GM19043 (cell line): Measurements from ENCODE around the gene ETV6.

Source experiments
- ATAC-seq: cut with Tn5 transposase; IDR thresholded peaks from one replicate; pipeline ENCODE4 v1.9.1; 2021; ENCODE audit warnings: low read depth; ENCODE audit not compliant: unreplicated experiment

Gene ETV6

DNA sequence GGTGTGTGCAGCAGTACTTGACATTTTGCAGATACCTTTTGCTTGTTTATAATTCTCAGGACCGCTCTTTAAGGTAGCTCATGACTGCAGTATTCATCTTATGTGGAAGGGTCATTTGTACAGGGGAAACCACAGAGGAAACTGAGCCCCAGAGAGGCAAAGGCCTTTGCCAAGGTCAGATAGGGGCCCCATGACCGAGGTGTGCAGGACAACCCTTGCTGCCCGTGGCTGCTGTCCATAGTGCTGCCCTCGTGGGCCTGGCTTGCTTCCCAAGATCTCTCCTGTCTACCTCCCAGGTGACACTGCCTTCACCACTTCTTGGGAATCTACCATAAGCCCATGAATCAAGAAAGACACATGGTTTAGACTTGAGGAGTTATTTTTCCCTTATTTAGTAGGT lies 222.6 kb downstream of the ETV6 start:
- no peak for ATAC-seq

DNA sequence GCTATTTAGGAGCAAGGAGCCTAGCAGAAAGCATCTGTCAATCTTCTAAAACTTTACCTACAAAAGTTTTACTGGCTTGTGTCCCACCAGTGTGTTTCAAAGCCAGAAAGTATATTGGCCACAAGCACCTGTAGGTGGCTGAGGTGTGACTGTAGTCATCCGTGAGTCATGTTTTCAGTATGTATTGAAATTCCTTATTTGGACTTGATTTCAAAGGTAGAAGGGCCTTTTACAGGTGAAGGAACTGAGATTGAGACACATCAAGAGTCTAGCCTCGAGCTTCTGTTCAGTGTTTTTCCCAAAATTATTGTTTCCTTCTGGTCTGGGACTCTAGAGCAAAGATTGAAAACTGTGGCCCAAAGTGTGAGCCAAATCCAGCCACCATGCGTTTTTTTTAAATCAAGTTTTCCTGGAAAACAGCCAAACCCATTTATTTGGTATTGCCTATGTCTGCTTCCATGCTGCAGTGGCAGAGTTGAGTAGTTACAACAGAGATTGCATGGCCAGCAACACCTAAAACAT lies 226.0 kb downstream of the ETV6 start:
- no peak for ATAC-seq

DNA sequence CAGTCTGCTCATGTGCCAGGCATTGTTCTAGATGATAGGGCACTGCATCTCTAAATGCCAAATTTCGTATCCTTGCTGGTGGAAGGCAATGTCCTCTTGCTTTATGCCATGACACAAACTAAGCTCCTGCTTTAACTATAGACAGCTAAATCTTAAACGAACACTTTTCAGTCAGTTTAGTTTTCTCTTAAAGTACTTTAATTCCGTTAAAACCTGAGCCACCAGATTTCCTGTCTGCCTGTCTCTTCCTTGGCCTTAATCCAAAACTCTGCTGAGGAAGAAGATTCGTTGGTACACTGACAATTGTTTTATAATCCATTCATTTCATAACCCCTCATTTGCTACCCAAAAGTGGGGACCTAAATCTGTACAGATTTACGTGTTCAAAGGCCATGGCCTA lies 226.8 kb downstream of the ETV6 start:
- ATAC-seq, result no peak

DNA sequence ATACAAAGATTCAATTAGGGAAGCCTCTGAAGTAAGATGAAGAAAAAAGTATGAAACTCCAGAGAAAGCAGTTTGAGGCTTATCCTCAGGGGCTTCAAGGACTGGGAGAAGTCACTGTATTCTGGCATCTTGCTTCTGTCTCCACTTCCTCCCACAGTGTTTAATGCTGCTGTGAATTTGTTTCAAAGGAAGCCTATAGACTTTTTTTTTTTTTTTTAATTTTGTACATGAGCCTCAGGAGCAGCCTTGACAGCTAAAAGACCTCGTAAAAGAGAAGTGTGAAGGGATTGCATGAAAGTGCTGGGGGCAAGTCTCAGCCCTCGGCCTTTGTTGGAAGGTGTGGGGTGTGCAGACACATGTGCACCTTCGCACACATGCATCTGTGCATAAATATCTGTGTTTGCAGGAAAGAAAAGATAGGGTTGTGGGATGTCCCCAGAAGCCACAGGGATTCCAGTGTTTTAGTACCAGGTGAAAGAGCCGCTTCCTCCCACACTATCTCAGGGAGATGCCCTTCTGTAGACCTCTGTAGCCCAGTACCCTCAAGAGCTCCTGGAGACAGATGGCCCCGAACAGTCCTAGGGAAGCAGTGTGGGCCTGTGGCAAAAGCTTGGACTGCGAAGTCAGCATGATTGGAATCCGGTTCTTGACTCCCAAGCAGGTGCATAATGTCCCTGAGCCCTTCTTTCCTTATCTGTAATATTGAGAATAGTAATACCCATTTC lies 227.8 kb downstream of the ETV6 start:
- ATAC-seq, result no peak

DNA sequence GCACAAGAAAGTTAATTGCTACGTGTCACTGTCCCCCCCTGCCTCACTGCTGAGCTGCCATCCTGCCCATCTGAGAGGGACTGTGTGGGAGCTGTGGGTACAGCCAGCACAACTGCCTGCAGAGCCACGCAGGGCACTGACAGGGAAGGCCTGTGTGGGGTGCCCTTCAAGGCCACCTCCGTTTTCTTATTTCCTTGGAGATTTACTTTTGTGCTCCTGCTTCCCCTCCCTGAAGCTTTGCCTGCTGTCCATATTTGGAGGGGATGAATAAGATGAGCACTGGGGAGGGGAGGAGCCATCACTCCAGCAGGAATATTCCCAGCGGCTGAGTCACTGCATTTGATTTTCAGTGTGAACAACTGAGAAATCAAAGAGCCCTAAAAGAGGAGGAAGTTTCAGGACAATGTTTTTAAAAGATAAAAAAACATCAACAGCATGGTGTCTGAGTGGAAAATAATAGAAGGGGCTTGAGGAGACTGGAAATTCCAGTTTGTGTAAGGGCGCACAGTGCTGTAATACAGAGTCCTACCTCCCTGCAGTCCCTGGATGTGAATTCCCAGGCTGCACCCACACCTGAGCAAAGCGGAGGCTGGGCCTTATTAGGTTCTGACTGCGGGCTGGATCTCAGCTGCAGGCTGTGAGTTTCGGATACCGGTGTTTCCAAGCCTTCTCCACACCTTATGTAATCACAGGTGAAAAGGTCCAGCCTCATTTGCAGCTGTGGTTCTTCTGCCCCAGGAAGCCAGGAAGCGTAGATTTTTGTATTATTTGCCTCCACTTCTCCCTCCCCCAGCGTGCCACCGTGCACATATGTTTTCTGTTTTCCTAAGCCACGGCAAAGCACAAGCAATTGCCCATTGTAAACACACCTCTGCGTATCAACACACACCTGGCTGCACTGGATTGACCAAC lies 228.7 kb downstream of the ETV6 start:
- ATAC-seq, result no peak

DNA sequence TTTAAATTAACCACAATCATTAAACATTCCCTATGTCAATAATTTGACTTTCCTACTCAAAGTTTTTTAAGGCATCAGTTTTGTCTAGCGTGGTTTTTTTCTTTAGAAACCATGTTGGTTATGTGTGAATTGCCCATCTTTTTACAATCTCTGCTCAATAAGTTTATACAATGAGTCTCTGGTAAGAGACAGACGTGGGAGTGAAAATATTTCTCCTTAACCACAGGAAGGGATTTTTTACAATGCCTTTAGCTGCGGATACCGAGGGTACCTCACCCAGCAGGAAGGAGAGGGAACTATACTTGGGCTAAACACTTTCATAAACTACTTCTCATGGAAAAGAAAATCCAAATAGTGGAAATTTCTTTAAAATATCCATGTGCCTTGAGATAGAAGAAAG lies 229.8 kb downstream of the ETV6 start:
- no peak for ATAC-seq

DNA sequence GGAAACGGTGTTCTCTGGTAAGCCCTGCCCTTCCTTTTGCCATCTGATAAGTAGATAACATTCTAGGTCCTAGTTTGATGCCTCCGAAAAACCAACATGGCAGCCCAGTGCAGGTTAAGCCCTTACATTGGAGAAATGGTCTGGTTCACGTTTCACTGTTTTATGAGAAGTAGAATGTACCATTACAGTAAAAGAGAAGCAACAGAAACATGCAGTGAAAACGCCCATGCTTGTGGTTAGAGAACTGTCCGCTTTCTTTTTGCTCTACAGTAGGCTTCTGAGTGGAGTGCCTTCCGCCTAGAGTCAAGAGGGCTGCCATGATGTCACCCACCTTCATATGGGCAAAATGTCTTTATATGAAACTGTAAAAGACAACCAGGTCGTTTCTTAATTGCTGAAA lies 230.9 kb downstream of the ETV6 start:
- no peak for ATAC-seq

DNA sequence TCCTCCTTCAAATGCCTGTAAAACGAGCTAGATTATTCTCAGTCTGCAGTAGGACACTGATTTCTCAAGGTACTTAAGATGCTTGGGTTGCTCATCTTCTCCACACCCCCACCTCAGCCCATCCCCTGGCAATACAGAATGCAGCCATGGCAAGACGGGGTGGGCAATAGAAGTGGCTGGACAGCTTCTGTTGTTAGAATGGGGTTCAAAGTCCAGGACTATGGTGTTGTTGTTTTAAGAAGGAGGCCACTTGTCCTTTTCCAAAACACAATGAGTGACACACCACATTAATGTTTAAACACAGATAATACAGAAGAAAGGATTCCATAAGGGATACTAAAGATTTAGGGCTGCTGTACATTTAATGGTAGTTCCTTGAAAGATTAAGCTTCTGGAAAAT lies 232.4 kb downstream of the ETV6 start:
- no peak for ATAC-seq

DNA sequence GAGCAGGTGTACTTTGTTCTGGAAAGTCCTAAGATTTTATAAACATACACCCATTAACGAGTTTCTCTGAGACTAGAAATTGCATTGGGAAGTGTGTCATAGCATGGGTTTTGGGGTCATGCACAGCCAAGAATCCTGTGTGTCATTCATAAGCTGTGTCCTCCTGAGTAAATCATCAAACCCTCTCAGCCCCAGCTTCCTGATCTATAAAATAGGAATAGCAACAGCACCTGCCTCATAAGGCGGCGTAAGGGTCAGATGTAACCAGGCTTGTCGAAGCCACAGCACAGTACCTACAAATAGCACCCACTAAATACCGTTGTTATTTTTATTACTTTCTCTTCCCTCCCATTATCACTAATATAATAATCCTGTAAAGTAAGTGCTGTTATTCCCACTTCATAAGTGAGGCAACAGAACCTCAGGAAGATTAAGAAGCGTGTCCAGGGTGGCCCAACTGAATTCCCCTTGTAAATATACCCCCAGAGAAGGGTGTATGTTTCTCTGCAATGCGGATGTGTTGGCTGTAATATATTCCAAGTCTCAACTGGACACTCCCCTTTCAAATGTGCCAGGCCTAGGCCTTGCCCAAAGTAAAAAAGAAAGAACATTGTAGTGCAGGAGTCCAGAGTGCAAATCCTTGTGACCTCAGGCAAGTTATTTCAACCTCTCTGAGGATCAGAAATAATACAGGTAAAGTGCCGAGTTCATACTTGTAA lies 233.0 kb downstream of the ETV6 start:
- peak; percentile 58 for ATAC-seq

DNA sequence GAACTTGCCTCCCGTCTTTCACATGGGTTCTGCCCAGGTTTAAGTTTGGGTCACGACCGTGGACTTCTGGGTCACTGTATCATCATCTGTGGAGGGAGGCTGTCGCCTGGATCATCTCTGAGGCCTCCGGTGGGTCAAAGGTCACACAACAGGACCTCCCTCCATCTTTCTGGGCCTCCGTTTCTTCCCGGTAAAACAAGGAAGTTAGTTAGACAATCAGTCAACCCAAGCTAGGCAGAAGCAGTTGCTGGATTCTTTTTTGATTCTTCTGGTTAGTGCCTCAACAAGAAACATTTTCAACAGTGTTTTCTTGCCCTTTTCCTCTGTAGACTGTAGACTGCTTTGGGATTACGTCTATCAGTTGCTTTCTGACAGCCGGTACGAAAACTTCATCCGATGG lies 234.6 kb downstream of the ETV6 start:
- no peak for ATAC-seq

DNA sequence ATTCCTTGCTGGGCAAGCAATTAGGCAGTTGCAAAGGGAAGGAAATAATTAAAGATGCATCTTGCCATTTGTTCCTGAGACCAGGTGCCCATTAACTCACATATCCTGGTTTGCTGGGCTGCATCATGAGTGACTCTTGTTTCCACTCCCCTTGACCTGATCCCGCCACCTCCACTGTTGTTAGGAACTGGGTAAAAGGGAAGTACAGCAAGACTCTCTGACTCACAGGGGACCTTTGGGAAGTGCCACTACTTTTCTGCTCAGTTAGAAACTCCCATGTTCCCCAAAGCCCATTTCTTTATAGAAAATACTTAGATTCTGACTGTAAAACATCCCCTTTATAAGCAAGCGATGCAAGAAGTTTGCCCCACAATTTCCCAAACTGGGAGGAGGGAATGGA lies 235.2 kb downstream of the ETV6 start:
- ATAC-seq, result no peak

DNA sequence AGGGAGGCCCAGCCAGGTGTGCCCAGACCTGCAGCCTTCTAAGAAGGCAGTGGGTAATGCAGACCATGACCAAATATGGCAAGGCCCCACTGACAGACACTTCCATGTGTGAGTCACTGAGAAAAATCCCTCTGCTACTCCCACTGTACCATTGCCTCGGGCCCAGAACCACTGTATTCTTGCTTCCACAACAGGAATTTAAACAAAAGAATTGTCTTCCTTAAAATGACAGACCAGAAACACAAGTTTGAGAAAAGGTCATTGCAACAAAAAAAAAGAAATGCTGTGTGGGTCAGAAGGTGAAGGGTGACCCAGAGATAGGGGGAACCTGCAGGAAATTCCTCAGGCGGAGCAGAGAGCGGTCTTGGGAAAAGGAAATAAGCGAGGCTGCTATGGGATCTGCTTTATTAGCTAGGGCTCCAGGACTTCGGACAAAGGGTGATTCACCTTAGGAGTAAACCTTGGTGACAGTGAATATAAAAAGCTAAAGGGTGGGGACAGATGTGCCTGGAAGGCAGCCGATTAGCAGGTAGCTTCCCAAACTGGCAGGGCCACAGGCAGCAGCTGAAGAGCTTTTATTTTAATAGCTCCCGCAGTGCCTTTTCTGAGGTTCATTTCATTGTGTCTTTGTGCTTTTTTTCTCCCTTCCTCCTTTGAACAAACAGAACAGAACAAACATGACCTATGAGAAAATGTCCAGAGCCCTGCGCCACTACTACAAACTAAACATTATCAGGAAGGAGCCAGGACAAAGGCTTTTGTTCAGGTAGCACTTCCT lies 236.0 kb downstream of the ETV6 start:
- no peak for ATAC-seq

DNA sequence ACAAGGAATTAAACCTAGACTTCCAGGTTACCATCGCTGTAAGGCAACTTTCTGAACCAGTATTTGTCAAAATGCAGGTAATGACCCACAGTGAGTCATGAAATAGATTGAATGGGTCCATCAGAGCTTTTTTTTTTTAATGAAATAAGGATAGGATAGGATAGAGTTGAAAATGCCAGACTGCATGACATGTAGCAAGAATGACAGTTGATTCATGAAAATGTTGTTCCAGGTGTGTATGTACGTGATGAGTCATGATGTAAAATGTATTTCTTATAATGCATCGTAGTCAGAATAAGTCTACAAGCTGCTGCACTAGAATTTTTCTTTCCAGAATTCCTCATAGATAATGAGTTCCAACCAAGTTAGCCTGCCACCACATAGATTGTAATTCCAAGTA lies 236.9 kb downstream of the ETV6 start:
- ATAC-seq, result no peak

DNA sequence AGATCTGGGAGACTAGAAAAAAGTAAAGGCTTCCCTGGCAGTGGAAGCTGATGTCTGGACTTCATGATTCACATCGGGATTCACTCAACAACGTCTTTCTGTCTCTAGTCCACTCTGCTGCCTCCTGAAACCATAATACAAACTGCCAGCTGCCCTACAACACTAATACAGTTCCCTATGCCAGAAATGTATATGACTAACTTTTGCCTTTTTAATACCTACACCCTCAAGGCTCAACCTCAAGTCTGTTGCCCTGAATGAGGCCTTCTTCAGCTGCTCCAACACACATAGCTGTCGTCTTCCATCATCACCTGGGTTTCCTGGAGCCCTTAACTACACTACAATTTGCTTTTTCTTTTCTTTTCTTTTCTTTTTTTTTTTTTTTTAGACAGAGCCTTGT lies 238.6 kb downstream of the ETV6 start:
- no peak for ATAC-seq

DNA sequence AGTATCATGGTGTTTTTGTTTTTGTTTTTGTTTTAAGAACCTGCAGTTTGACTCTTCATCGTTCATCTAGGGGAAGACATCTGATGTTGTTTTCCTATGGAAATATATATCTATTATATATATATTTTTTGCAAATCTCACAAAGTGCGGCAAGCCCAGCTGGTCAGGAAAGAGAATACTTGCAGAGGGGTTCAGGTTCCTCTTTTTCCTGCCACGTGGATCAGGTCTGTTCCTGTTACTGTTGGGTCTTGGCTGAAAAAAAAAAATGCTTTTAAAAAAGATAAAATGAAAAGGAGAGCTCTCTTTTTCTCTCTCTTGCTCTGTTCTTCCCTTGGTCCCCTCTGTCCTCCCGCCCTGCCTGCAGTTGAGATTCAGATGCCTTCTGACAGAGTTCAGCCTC lies 241.9 kb downstream of the ETV6 start:
- ATAC-seq, result no peak

DNA sequence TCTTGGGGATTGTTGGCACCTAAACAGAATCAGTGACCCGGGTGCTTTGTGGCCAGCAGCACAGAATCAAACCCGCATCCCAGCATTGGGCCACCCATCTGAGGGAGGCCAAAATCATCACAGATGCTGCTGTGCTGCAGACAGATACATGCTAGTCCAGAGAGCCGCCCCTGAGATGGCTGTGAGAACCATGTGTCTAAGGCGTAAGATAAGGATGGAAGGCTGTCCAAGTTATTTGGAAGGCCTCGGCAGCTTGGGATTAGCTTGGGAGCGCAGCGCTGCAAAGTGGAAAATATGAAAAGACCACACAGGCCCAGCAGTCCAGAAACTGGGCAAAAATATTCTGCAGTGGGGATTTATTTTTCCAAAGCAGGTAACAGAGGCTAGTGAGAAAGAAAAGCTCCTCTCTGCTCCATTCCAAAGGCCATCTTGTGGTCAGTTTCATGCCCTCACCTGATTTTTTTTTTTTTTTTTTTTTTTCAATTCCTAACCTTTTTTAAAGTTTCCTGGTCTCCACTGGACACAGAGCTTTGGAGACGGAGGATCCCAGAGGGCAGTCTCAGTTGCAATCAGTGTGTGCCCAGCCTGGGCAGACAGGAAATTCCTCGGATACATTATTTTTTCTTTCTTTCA lies 242.4 kb downstream of the ETV6 start:
- ATAC-seq, result no peak

DNA sequence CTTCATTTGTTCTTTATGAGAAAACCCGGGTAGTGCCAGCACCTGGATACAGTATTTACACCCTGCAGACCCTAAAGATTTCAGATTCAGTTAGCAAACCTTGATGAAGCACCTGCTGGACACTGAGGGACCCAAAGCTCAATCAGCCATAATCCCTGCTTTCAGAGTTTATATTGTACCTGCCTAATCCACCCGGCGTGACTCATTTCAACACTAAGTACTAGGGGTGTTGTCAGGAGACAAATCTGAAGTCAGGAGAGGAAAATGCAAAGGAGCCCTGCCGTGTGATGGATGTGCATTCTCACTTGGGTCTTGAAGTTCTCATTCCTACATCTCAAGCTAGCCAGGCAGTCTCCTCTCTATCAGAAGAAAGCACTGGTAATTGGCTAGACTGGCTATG lies 244.5 kb downstream of the ETV6 start:
- no peak for ATAC-seq

DNA sequence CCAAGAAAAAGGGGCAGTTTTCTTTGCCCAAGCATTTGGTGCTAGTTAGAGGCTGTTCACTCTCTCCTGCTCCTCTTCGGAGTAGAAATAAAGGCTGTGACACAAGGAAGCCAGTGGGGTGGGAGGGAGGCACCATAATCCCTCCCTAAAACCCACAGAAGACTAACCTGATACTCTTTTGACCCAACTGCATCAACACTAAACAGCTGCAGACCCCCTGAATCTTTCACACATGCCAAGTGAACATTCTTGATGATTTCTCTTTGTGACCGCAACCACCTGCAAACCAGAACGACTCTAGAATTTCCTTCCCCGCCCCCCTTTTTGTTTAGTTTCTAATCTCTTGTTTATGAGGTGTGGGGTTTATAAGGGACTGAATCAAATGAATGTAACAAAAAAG lies 245.4 kb downstream of the ETV6 start:
- no peak for ATAC-seq

DNA sequence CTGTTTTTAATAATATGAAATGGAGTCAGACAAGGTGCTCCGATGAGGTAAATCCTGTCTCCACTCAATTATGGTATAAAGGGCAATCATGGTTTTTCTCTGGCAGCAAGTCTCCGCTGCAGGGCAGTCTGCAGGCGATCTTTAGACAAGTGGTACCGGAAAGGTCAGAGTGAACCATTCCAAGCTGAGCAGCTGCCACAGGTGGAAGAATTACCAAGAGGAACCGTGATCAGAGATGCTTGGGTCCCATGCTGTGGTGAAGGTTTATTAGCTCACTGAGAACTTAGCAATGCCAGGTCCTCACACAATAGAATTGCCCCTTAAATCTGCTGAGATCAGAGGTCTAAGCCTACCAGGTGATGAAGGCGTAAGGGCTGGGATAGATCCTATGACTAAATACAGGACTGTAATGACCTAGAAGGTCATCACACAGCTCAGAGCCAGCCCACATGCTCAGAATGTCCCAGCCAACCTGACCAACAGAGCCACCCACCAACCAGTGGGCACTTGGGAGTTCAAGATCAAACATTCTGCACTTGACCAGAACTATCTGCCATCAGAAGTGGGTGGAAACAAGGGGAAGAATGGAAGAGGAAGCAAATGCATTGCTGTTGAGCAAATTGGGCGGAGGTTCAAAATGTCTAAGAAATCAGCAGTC lies 246.1 kb downstream of the ETV6 start:
- ATAC-seq, result no peak
